GM11168 (cell line): ENCODE data around the gene TRIM61.

Experiments
- in situ Hi-C: fragments of 300-500 bp; cut with MboI; formaldehyde crosslinking; loops from one replicate; pipeline ENCODE4 v1.12.0; 2022; ENCODE audit warnings: low sequenced_read_pairs; ENCODE audit not compliant: unreplicated experiment

Gene TRIM61

GRCh38 chr4:164924670-164925238 is 52.7 kb downstream of the TRIM61 start:
- in situ Hi-C loops: no loop called here

DNA sequence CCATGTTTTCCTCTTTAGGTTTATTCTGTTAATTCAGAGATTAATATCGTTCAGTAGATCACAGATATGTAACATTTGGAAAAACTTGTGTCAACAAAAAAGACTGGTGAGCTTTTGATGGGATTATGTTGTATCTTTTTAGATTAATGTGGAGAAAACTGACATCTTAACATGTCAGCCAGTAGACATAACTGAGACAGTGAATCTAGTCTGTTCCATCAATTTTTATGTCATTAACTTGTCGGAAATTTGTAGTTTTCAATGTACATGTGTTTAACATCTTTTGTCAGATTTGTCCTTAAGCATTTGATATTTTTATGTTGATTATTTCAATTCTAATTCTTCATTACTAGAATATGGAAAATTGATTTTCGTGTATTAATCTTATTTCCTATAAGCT is 58.5 kb downstream of the TRIM61 start:
- in situ Hi-C loops: no loop called here
